HG03159 (cell line): ENCODE results near the gene CKS1B.
A peak's percentile ranks its signal among the peaks of the same experiment; 100 is the strongest.

Experiments used
- ATAC-seq: cut with Tn5 transposase; IDR thresholded peaks from one replicate; pipeline ENCODE4 v1.9.1; 2021; ENCODE audit warnings: mild to moderate bottlenecking, moderate library complexity; ENCODE audit not compliant: unreplicated experiment

Gene CKS1B

DNA sequence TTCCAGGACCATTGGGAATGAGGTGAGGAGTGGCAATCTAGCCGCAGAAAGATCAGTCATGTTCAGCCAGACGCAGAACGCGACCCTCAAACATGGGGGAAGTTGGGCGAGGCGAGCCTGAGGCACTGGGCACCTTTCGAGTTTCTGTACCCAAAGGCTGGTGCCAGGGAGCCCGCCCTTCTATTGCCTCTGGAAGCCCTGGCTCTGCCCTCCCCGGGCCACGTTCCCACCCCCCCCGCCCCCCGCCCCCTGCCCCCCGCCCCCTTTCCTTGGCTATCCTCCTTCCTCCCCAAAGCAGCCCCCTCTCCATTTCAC, 25.9 kb downstream of the CKS1B start:
- ATAC-seq = no peak

DNA sequence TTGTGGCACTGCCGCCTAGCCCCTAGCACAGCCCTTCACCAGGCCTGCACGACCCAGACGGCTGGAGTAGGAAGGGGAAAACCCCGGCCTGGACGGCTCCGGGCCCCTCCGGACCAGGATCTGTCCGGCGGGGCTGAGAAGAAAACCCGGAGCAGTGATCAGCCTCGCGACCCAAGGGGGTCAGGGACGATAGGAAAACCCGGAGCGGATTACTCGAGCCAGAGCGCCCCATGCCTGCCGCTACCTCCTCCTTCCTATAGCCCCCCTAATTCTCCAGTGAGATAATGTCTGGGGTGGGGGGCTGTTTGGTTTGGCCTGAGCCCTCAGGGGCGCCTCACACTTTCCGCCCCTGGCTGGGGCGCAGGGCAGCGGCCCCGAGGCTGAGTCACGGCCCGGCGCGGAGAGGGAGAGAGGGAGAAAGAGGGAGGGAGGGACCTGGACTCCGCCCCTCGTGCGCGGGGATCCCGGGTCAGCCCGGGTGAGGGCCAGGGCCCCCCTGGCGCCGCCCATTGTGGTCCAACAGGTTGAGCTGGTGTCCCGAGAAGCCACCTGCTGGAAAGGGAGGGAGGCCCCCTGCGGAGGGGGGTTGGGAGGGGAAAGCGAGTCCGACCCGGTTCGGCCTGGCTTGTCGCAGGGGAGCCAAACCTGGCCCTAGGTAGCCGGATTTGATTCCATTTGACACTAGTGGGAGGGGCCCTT, 26.4 kb downstream of the CKS1B start:
- peak; percentile 44 for ATAC-seq

DNA sequence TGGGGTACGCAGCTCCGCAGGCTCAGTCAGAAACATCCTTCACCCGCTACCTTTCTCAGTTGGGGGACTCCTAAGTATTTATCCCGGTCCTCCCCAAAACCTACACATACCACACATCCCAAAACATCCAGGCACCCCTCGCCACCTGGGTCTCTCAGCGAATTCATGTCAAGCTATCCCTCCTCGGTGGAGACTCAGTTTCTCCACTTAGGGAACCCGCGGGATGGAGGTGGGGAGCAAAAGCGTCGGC, 26.9 kb downstream of the CKS1B start:
- ATAC-seq = no peak

DNA sequence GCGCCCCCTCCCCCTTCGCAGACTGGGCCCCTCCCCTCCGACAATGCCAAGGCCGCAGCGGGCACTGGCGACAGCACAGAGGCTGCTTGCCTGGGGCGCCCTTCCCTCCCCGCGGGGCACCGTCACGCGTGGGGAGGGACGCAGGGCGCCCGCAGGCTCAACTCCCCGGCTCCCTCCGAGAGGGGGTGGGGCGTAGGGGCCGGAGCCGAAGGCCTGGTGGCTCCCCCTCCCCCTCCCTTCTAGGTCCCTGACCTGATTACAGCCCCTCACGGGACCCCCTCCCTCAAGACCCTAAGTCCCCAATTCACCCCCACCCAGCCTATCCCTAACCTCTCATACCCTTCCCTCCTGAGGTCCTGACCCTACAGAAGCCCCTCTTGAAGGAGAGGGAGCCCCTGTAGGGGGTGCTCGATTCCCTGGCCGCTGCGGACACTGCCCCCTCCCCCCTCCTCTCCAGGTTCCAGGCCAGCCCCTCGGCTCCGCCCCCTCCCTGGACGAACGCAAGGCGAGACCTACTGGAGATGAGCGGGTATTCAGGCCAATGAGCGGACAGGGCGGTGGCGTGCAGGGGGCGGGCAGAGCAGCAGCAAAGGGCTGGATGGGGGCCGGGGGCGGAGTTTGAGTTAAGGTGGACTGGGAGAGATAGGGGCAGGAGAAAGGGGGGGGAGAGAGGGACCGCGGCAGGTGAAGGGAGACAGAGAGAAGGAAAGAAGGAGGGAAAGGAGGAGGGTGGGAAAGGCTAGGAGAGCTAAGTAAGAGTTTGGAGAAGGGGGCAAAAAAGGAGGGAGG, 27.4 kb downstream of the CKS1B start:
- ATAC-seq = peak; percentile 58

DNA sequence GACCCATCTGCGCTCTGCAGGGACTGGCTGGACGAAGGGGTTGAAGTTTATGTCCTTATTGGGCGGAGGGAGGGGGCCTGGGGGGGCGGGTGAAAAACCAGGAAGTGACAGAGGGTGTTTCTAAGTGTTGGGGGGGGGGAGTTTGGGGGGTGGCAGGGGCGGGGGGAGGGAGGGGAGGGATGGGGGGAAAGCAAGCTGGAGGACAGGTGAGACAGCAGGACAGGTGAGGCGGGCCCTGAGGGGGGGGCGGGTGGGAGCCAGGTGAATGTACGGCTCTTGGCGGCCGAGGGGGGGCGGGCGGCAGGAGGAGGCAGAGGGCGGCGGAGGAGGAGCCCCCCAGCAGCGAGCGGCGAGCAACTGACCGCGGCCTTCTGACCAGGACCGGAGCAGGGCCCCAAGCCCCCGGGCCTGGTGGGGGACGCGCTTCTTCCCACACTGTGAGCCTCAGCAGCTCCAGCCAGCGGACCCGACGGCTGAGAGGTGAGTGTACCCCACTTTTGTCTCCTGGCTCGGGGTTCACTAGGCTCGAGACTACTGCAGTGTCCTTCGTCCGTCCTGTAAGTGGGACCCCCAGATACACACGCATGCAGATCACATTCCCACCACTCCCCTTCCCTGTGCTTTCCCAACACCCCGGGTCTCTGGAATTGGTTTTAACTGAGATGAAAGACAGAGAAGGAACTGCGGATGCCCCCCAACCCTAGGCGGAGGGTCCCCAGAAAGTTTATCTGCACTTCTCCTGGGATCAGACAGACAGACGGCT, 28.2 kb downstream of the CKS1B start, which contains the start of gene ZBTB7B:
TSS of gene ZBTB7B (plus strand) at position 339 of the 763 bp plus-strand sequence. CDS start 11,859 bp downstream, outside the sequence.
- peak; percentile 3 for ATAC-seq

DNA sequence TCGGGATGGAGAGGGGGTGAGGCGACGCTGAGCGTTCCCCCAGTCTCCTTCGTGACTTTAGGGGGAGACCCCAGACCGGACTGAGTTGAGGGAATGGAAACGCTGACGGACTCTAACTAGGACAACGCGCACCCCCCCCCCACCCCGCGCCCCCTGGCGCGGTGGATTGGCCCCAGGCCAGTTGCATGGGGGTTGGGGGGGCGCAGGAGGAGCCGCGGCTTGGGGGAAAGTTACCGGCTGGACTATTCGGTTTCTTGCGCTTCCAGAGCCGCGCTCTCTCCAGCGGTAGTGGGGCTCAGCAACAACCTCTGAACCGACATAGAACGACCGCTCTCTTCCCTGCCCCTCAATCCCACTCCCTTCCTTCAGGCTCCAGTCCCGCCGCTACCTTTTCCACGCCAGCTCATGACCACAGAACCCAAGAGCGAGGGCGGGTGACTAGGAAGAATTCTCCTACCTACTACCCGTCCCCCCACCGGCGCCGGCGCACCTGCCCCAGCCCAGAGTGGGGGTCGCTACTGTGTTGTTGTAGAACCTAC, 28.8 kb downstream of the CKS1B start:
- ATAC-seq = no peak

DNA sequence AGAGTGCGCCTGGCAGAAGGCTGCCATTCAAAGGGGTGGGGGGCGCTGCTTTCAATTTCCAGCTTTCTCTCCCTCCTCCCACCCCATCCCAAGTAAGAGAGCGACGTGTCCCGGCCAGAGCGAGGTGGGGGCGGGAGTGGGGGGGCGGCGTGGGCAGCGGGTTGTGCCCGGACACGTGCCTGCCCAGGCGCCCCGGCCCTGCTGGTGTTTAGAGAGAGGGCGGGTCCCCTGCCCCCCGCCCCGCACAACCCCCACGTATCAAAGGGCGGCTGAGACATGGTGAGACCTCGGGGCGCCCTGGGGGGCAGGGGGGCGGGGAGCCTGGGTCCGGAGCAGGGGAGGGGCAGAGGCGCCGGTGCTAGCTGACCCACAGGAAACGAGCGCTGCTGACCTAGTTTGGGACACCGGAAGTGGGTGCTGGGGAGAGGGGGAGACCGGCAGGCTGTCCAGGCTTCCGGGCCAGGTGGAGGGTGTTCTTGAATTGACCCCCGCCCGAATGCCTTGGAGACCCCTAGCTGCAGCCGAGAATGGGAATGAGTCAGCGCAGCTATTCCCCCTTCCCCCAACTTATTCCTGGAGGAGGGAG, 29.4 kb downstream of the CKS1B start:
- ATAC-seq = no peak

DNA sequence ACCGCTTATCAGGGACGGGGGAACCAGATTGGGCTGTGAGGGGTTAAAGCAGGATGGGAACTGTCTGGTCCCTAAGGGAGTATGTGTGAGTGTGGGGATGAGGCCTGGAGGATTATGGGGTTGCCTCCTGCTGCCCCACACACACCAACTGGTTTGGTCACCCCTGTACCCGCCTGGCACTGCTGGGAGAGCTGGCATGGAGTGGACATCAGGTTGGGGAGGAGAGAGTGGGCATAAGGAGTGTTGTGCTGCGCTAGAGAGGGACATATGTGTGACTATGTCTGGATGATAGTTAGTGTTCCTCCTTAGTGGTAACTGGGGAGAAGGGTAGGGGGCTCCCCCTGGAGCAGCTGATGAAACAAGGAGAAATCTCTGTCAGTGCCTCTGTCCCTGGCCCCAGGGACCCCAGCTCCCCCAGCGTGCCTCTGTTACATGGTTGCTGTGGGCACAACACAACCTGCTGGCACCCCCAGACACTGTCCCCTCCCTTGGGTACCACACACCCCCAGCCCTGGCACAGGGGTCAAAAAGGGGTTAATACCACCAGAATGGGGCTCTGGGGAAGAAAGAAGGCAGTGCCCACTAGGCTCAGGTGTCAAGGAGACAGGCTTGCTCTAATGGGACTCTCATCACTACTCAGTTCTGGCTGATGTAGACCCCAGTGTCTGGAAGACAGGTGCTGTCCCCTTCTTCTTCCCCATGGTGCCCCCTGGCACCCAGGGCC, 30.0 kb downstream of the CKS1B start:
- ATAC-seq = no peak

DNA sequence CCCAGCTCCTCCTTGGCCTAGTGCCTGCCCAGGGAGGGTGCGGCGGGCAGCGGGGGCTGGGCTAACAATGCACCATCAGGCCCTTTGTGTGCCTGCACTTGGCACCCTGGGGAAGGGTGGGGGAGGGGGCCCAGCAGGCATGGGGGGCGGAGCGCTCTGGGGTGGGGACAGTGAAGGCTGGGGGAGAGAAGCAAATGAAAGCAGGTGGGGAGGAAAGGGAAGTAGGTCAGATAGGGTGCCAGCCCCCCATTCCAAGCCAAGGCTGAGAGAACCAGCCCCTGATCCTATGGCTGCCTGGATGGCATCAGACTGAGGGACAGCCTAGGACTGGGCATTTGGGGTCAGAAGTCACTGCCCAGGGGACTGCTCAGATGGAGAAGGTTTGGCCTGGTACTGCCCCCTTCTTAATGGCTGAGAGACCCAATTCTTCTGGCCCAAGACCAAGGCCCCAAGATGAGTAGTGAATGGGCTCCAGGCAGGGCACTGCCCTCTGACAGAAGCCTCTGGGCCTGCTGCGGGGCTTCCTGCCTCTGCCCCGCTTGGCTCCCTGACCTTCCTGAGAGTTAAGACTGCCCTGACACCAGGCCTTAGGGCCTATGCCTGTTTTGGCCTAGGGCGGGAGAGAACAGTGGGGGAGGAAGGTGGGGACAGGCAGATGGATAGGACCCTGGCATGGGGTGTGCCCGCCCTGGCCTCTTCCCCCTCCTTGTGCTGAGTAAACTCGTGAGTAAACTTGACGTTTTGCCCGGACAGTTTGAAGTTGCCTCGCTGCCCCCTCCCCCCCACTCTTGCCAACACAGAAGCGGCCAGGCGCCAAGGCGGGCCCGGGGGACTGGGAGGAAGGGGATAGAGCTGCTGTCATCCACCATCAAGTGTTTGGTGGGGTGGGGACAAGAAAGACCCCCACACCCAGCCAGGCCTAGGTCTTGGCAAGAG, 30.9 kb downstream of the CKS1B start:
- no peak for ATAC-seq

DNA sequence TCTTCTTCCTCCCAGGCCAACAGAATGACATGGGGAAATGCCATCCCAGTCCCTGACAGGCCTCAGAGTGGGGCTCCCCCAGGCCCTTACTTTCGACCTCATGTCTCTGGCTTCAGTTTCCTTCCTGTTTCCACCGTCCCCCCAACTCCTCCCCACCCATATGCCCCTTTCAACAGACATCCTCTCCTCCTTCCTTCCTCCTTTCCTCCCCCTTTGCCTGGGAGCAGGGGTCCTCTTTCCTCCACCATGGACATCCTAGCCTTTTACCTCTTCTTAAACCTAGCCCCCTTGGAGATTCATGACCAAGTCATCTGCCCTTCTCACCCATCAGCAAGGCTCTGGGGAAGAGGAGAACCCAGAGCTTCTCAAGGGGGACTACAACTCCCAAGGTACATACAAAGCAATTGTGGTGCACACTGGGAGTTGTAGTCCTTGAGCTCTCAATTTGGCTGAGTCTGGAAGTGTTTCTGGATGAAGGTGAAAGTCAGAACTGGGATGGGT, 32.2 kb downstream of the CKS1B start:
- ATAC-seq = no peak

DNA sequence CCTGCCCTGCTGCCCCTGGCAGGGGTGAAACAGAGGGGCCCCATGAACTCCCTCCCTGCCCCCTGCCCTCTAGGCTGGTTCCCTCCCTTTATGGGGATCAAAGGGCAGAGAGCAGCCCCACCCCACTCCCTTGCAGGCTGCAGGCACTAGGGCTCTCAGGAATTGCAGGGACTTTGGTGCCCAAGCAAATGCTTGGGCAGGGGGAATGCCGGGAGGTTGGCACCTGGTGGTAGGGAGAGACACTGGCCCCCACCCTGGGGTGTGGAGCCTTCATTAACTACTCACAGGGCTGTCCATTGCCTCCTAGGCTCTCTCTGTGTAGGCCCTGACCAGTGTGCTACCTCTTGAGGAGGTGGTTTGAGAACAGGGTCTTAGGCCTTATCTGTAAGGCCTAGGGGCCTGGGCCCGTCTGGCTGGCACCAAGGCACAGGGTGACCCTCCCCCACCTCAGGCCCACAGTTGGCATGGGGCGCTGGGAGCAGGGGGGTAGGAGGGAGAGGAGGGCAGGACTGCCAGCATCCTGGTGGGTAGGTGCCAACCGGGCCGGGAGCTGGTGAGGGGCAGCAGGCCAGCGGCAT, 32.9 kb downstream of the CKS1B start:
- ATAC-seq = no peak

DNA sequence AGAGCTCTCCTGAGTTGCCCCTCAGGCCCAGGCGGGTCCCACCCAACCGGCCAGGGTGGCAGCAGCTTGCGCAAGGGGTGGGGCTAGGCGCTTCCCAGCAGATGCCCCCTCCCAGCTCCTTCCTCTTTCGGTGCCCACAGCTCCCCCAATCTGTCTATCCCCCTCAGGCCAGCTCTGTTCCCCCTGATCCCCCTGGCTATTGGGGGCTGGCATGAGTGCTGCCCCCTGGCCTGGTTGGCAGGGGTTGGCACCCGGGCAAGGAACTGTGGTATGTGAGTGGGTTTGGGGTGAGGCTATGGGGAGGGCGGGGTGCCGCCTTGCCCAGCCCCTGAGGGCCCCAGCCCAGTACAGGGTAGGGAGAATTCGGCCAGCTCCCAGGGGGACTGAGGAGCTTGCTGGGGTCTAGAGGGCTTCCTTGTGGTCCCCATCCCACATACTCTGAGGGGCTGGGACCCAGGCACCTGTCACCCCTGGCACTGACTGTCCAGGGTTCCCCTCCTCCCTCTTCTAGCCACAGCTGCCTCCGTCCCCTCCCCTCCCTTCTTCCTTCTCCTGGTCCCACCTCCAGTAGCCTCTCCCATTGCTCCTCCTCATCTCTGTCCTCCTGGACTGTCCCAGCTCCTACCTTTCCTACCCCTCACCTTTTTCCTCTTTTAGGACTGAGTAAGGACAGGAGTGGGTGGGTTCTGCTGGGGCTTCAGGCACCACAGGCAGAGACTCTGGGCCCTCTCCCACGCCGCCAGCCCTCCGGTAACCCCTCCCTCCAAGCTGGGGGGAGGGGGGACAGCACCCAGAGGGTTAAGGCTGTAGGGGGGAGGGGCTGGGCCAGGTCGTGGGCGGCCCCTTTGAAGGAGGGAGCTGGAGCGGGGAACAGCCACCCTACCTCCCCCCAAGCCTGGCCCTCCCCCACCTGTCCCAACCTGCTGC, 33.8 kb downstream of the CKS1B start:
- no peak for ATAC-seq

DNA sequence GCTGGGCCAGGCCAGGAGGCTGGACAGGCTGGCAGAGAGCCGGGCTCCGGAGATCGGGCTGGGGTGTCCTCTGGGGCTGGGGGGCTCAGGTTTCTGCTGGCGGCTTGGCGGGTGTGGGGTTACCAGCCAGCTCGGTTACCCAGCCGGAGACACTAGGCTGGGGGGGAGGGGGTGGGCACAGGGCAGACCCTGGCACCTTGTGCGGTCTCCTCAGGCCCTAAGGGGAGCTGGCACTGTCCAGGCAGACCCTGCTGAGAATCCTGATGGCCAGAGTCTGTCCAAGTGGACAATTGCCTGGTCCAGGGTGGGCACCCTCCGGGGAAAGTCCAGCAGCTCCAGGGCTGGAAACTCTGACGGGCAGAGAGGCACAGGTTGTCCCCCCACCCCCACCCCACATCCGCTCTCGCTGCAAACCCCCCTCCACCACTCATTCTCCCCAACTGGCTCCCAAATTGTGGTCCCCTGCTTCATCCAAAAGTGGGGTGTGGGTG, 34.8 kb downstream of the CKS1B start:
- no peak for ATAC-seq

DNA sequence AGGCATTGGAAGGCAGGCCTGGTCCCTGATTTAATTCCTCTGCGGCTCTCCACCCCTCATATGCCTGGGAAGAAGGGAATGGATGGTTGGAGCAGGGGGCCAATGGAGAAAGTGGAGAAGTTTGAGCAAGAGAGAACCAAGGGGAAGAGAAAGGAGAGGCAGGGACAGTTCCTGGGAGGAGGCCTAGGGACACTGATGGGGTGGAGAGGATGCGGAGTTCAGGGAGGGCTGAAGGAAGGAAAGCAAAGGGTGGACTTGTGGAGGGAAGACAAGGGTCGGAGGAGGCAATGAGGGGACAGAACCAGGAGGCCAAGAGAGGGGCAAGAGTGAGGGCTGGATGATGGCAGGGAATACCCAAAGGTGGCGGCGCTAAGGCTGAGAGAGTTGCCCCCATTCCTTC, 35.3 kb downstream of the CKS1B start:
- no peak for ATAC-seq

DNA sequence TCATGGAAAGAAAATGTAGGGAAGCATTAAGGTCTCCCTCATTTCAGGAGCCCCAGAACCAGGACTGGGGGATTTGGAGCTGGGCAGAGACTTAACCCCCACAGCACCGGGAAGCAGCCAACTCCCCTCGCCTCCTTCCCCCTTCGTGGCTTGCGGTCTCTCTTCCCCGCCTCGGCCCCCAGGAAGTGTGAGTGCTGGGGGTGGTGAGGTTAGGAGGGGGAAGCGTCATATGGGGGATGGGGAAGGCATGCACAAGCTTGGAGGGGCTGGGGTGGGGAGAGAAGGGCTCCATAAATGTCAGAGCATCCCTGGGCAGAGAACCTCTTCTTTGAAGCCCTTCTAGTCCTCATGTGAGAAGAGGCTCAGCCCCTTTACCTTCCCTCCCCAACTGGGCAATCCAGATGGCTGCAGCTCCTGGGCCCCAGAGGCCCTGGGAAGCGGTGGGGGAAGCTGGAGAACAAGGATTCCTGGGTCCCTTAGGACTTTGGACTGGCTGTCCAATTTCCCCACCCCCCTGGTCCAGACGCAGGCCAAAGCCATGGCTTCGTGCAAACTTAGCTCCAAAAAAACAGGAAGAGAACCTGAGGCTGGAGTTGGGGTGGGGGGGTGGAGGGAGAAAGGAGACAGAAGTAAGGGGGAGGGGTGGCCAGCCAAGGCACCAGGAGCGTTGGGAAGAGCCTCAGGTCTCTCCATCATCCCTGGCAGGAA, 35.9 kb downstream of the CKS1B start:
- ATAC-seq = no peak

DNA sequence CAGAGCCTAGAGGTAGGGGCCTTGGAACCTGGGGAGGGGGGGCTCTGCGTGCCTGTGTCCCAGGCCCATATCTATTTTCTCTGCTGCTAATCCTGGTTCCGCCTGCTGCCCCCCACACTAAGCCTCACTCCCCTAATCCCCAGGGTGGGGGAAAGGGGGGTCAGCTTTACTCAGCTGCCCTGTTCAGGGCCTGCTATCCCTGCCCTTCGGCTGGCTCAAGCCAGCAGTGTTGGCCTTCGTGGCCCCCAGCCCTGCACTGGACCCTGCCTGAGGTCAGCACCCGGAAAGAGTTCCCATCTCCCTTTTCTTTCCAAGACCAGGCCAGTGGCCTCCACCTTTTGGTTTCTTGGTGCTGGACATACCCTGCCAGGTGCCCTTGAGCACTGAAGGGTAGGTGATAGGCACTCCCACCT, 36.5 kb downstream of the CKS1B start:
- no peak for ATAC-seq

DNA sequence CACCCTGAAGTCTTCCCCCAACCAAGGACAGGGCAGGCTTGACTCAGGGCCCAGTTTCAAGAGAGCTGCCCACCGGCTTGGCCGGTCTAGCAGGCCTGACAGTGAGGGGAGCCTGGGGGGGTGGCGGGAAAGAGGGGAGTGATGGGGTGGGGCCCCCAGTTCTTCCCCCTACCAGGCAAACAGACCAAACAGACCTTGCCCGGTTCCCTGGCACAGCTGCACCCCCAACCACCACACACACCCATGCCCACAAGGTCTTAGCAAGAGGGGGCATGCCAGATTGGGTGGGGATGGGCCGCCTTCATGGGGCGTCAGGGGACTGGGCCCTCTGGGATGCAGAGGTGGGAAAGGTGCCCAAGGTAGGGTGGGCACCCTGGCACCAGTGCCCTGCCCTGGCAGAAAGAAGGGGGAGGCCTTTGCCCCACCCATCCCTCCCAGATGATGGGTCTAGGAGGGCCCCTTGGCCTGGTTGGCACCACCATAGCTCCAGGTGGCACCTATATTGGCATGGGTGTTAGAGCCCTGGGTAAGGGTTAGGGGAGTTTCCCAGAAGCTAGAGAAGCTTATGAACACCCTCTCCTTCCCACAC, 37.0 kb downstream of the CKS1B start:
- no peak for ATAC-seq
